Suppressor macrophage treated with lipopolysaccharide for 4 hours (primary cell): ENCODE results near the gene SCNN1A.

Experiments
- DNase-seq: peaks from one replicate; pipeline ENCODE4 v3.0.0-alpha.2; 2020

SCNN1A gene

DNA sequence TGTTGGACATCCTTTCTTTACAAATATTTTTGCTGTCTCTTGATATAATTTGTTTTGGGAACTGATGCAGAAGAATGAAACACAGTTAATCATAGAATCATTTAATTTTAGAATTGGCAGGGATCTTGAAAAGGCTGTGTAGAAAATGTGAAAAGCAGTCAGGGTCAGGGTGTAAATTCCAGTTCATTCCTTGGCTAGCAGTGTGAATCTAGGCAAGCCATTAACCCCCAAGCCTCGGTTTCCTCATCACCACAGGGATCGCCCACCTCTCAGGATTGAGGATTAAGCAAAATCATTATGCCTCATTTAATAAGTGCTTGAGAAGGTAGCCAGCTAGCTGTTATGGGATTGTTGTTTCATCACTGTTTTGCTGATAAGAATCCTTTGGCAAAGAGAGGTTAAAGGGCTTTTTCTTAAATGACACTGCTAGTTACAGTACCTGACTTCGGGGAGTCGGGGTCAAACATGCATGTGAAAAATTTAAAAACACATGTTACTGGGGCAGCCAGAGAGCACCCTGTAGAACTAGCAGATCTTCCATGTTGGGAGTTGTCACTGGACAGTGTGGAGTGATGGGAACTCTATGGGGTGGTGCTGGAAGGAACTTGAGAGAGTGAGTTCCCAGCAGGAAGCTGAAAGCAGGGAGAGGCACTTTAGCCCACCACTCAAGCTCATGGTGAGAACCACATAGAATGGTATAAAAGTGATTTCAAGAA, 44.2 kb downstream of the SCNN1A start:
- DNase-seq = no peak

DNA sequence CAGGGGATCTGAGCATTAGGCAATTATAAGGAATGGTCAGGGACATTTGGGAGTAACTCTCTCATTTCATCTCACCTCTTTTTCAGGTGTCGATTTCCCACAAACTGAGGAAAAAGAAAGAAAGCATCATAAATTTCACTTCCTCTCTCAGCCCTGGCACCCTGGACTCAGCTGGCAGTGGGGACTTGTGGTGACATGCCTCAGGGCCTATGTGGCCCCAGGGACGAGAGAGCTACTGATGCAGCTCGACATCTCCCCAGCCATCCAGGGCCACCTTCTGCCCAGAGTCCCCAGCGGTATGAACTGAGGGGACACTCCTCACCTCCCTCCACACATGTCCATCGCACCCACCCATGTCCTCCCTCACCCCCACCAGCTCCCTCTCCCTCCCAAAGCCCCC, 45.2 kb downstream of the SCNN1A start:
- DNase-seq = no peak

DNA sequence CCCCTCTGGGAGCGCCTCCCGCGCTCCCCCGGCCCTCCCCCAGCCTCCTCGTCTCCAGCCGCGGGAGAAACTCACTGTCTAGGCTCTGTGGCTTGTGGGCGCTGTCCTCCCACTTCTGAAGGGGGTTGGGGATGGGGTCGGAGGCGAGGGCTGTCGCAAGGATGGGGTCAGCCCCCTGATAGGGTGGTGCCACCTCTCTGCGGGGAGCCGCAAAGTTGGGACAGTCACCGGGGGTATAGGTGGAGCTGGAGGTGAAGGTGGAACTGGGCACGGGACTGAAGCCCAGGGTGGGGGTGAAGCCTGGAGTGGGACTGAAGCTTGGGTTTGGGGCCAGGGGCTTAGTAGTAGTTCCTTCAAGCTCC, 45.7 kb downstream of the SCNN1A start:
- DNase-seq = no peak

DNA sequence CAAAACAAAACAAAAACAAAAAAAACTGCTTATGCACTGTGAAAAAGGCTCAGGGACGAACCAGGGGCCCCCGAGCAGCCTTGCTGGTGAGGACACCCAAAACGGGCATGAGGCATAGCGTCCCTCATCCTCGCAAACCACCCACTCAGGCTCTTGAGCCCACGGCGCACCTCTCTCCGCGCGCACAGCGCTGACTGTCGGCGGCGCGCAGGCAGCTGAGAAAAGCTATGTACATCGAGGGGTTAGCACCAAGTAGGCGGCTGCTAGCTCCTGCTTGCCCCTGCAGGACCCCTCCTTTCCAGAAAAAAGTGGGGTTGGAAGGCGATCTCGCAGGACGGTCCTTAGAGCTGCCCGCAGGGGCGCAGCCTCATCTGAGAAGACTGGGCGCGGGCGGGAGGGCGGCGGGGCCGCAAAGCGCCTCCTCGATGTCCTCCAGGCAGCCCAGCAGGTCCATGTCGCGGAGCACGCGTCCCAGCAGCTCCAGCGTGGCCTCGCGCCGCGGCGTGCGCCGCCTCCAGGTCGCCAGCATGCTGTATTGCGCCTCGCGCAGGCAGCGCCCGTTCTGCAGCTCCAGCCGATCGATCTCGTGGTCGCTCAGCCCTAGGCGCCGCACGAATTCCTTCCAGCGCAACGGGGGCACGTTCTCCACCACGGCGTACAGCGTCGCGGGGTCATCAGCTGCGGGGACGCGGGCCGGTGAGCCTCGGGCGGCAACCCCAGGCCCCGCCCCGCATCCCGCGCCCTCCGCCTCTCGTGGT, 46.2 kb downstream of the SCNN1A start:
- no peak for DNase-seq

DNA sequence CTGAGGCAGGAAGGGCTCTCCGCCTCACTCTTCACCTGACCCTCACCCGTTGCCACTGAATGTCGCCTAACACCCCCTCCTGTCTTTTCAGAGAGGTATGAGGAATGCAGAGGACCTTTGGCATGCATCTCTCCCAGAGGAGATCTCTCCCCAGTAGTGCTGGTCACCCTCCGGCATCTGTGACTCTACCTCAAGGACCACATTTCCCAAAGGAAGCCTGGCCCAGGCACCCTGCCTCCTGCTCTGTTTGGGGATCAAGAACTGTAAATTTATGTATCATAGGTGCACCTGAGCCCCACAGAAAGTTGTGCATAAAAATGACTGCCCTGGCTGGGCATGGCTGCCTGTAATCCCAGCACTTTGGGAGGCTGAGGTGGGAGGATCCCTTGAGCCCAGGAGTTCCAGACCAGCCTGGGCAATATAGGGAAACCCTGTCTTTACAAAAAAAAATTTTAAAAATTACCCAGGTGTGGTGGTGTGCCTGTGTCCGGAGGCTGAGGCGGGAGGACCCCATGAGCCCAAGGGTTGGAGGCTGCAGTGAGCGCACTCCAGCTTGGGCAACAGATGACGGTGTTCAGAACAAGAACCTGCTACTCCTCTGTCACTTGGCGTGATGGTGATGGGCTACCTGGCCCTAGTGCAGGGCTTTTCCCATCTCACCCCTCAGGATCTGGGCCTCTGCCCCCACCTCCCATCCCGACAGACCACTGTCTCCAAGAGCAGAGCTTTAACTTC, 47.2 kb downstream of the SCNN1A start:
- DNase-seq = no peak

- DNase-seq = no peak
Observed at GRCh38 chr12:6327229-6328041, 47.9 kb downstream of the SCNN1A start.

DNA sequence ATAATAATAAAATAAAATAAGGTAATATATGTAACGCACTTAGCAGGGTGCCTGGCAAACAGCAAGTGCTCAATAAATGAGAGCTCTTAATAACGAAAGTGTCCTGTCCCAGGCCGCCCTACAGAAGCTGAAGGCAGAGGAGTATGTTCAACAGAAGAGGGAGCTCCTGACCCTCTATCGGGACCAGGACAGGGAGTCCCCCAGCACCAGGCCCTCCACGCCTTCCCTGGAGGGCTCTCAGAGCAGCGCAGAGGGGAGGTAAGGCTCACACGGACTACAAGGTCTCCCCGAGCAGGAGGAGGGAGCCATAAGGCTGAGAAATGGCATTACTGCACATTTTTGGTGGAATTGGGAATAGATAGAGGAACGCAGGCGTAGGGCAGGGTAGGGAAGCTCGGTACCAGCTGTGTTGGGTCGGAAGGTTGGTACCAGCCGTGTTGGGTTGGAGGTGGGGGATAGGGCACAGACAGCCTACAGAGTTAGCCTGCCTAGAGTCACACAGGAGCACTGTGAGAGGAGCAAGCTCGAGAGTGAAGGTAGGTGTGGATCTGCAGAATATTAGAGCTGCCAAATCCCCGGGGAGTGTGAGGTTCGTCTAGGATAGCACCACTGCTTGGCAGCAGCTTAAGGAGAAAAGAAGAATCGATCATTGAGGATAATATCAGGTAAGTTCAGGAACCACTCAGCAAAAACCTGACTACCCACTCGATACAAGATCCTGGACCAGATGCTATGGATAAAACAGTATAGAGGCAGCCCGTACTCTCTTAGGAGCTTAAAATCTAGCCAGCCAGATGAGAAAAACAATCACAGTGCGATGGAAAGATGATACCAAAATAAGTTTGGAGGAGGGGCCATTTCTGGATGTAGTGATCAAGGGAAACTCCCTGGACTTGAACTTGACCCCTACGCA, 48.8 kb downstream of the SCNN1A start:
- peak; percentile 73 for DNase-seq

DNA sequence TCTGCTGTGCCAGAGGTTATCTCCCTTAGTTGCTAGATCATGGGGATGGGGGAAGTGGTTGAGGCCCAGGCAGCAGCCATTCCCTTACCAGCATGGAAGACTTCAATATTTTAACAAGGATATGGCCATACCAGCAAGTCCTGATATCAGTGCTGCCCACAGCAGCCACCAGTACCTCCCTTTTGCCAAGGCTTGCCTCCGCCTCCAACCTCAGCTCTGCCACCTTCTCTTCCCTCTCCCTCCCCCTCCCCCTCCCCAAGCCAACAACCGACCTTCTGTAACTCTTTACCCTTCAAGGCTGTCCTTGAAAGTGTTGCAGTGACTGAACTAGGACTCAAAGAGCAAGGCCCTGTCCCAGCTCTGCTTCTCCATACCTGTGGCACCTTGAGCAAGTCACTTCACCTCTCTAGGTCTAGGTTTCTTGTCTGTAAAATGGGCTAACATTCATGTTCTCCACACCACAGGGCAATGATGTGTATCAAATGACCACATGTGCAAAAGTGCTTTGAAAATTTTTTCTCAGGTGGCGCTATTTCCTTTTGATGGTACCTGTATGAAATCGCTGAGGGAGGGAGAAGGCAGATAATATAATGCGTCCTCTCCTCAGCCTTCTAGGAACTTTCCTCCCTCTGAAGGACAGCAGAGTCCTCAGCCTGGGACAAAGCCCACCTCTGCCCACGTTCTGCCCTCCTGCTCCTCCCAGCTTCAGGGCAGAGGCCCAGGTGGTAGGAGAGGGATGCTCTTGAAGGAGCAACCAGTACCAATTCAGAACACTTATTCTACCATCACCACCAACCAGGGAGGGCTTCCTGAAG, 50.2 kb downstream of the SCNN1A start:
- DNase-seq = no peak

GRCh38 chr12:6323995-6324711, 51.2 kb downstream of the SCNN1A start:
- no peak for DNase-seq

DNA sequence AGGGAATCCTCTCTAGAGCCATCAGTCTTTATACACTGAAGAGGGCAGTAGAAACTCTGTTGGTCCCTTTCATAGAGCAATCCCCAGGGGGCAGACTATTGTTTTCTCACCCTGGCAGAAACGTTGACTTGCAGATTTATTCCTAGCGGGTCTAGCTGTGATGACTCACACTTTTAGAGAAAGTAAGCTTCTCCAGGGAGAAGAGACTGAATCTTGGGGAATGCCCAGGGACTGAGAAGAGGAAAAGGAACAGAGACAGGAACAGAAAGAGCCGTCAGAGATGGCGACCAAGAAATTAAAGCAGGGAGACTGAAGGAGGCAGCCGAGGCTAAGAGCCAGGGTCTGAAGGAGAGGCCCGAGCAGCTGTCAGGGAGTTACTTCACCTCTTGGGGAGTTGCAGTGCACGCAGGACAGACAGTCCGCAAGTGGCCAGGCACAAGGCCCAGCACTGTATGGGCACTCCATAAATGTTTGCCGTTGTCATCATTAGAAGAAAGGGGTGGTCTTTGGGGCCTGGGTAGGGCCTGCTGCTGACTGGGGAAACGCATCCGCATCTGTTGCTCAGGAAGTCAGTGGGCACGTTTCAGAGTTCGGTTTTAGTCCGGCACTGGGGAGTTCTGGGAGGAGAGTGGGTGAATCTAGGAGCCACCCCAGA, 51.9 kb downstream of the SCNN1A start:
- peak; percentile 94 for DNase-seq

GRCh38 chr12:6322969-6323339, 52.4 kb downstream of the SCNN1A start:
- DNase-seq = no peak

GRCh38 chr12:6322352-6322751, 53.0 kb downstream of the SCNN1A start:
- no peak for DNase-seq

GRCh38 chr12:6321905-6322304, 53.5 kb downstream of the SCNN1A start:
- no peak for DNase-seq

GRCh38 chr12:6319446-6319845, 55.9 kb downstream of the SCNN1A start:
- no peak for DNase-seq

GRCh38 chr12:6318440-6318879, 56.9 kb downstream of the SCNN1A start:
- no peak for DNase-seq

DNA sequence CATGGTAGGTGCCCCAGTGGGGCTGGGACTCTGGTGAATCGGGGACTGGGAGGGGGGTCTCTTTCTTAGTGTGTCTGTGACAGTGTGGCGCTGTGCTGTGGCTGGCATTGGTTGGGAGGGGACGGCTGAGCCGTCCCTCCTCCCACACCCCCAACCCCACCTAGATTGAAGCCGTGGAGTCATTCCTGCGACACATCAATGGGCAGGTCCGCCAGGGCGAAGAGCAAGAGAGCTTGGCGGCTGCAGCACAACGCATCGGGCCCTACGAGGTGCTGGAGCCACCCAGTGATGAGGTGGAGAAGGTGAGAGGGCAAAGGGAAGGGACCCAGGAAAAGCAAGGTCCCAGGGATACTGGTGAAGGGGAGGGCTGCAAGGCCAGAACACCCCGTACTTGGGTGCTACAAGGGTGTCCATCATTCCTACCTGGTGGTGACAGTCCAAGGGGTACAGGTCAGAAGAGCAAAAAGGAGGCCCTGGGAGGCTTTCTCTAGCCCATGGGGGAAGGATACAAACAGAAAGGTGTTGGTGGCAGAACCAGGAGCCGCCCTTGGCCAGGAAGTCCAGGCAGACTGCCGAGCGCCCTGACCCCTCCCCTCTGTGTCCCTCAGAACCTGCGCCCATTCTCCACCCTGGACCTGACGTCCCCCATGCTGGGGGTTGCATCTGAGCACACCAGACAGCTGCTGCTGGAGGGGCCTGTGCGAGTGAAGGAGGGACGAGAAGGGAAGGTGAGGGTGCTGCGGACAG, 57.5 kb downstream of the SCNN1A start:
- no peak for DNase-seq

DNA sequence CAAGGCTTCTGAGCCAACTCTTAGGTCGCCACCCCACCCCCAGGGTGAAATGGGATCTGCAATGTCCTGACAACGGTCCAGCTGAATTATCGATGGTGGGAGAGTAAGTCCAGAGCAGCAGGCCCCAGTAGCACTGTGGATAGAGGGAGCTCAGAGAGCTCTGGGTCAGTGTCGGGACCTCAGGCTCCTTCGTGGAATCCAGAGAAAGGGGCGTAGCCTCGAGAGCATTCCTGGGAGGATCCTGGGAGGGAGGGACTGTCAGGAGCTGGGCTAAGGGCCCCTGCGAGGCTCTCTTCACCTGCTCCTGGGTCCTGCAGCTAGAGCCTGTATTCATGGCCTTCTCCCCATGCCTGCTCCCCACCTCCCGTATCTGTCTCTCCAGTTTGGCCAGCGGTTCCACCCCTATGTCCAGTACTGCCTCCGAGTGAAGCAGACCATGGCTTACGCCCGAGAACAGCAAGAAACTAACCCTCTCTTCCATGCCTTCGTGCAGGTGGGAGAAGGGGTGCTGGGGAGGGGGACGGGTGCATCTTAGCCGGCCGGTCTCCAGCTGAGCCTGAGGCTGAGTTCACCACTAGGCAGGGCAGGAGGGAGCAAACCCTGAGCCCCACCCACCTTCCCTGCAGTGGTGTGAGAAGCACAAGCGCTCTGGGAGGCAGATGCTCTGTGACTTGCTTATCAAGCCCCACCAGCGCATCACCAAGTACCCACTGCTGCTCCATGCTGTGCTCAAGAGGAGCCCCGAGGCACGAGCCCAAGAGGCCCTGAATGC, 58.3 kb downstream of the SCNN1A start:
- DNase-seq = no peak
